H1 (cell line): Measurements from ENCODE around the gene BPIFB2. TPM values are rescaled to one million over a fixed set of nuclear protein-coding genes. Genes with fewer than 3 reads are reported as not detected.

ENCODE experiments used
- CTCF ChIA-PET: fragments of 300-600 bp; sonication (Branson Sonifier 250); formaldehyde crosslinking; loops from one replicate; lab custom pipeline; 2021; ENCODE audit not compliant: partially characterized antibody; lab: Charles Lee
- POLR2A ChIA-PET: fragments of 300-600 bp; sonication (Branson Sonifier 250); formaldehyde crosslinking; loops from one replicate; lab custom pipeline; 2021; ENCODE audit warnings: inconsistent platforms; ENCODE audit not compliant: partially characterized antibody; lab: Charles Lee
- DNase-seq, 2 experiments: peaks; one replicate each; pipeline versions ENCODE4 v3.0.0 to v3.0.0-alpha.2; 2010 to 2022; ENCODE audit warnings: low spot score in 2 of 2, low read depth in 1 of 2, mixed read lengths in 1 of 2
- FAIRE-seq: peaks from 2 replicates; lab custom pipeline; 2011; peaks lifted over from hg19 to GRCh38; lab: Jason Lieb, UNC
- H2AFZ ChIP-seq: 2 replicates; pipeline ENCODE4 v1.8.1; 2012; ENCODE audit warnings: low read length, inconsistent platforms
- H2AK5ac ChIP-seq: 2 replicates; pipeline ENCODE4 v1.6.1; 2013; ENCODE audit warnings: low read depth, low read length
- H2BK120ac ChIP-seq: replicated peaks from 2 replicates; pipeline ENCODE3; 2013; ENCODE audit warnings: low read depth, low read length, inconsistent platforms
- H2BK12ac ChIP-seq: 2 replicates; pipeline ENCODE4 v1.6.1; 2013; ENCODE audit warnings: low read depth, low read length
- H2BK15ac ChIP-seq: 2 replicates; pipeline ENCODE4 v1.6.1; 2013; ENCODE audit warnings: low read length
- H2BK20ac ChIP-seq: 2 replicates; pipeline ENCODE4 v1.6.1; 2013; ENCODE audit warnings: low read length
- H2BK5ac ChIP-seq: 2 replicates; pipeline ENCODE4 v1.6.1; 2013; ENCODE audit warnings: low read depth, low read length
- H3K14ac ChIP-seq: 2 replicates; pipeline ENCODE4 v1.6.1; 2013; ENCODE audit warnings: inconsistent platforms; ENCODE audit not compliant: insufficient read length
- H3K18ac ChIP-seq: 2 replicates; pipeline ENCODE4 v1.6.1; 2013; ENCODE audit warnings: low read length; ENCODE audit errors: extremely low read depth
- H3K23ac ChIP-seq: 2 replicates; pipeline ENCODE4 v1.6.1; 2013; ENCODE audit warnings: inconsistent platforms; ENCODE audit not compliant: insufficient read length
- H3K23me2 ChIP-seq: 2 replicates; pipeline ENCODE4 v1.6.1; 2013; ENCODE audit warnings: low read depth, low read length
- H3K27ac ChIP-seq: 2 replicates; pipeline ENCODE4 v1.6.1; 2011; ENCODE audit warnings: low read depth, low read length, inconsistent platforms
- H3K27me3 ChIP-seq, 4 experiments: replicated peaks in 1 of 4; 1 replicate in 1 of 4; 2 replicates in 3 of 4; pipeline versions ENCODE4 v1.6.1 to v1.8.1; 2011 to 2013; ENCODE audit warnings: low read length in 3 of 4, mild to moderate bottlenecking in 3 of 4, inconsistent platforms in 2 of 4, mixed read lengths in 2 of 4, moderate library complexity in 1 of 4; ENCODE audit not compliant: control insufficient read depth in 3 of 4, insufficient read depth in 3 of 4; ENCODE audit errors: extremely low read depth in 1 of 4
- H3K36me3 ChIP-seq, 4 experiments: 2 replicates each; pipeline versions ENCODE4 v1.6.1 to v1.8.1; 2011 to 2013; ENCODE audit warnings: mild to moderate bottlenecking in 4 of 4, low read length in 3 of 4, moderate library complexity in 2 of 4, control low read depth in 1 of 4, inconsistent platforms in 1 of 4; ENCODE audit not compliant: insufficient read depth in 4 of 4, control insufficient read depth in 2 of 4
- H3K4ac ChIP-seq: replicated peaks from 2 replicates; pipeline ENCODE3; 2013; ENCODE audit warnings: low read length, low read depth, mixed read lengths, inconsistent platforms; ENCODE audit not compliant: insufficient read length
- H3K4me1 ChIP-seq, 4 experiments: replicated peaks in 1 of 4; 1 replicate in 1 of 4; 2 replicates in 3 of 4; pipeline versions ENCODE4 v1.6.1 to v1.8.1; 2011 to 2013; ENCODE audit warnings: low read length in 3 of 4, inconsistent platforms in 2 of 4, mixed read lengths in 1 of 4; ENCODE audit not compliant: insufficient read depth in 4 of 4, control insufficient read depth in 3 of 4
- H3K4me2 ChIP-seq, 2 experiments: 2 replicates each; pipeline versions ENCODE4 v1.6.1 to v1.8.1; 2011 to 2013; ENCODE audit warnings: low read depth in 2 of 2, low read length in 2 of 2, control low read depth in 1 of 2, inconsistent platforms in 1 of 2, mild to moderate bottlenecking in 1 of 2; ENCODE audit not compliant: insufficient read depth in 1 of 2
- H3K4me3 ChIP-seq, 4 experiments: fragments of 200-600, 300-600 bp in 1 of 4; sonication (generic), shearing (Covaris generic), sonication (Bioruptor Twin) in 1 of 4; 2 replicates each; pipeline versions ENCODE4 v1.5.1 to v1.8.1; 2011 to 2016; ENCODE audit warnings: low read length in 4 of 4, low read depth in 3 of 4, control low read depth in 2 of 4, inconsistent platforms in 2 of 4, mild to moderate bottlenecking in 2 of 4, mixed read lengths in 1 of 4, moderate library complexity in 1 of 4; ENCODE audit not compliant: insufficient read depth in 2 of 4; ENCODE audit errors: extremely low read depth in 1 of 4
- H3K56ac ChIP-seq: replicated peaks from 2 replicates; pipeline ENCODE3; 2013; ENCODE audit warnings: low read depth, mild to moderate bottlenecking, mixed read lengths, low read length, inconsistent platforms; ENCODE audit not compliant: insufficient read length
- H3K79me1 ChIP-seq: 2 replicates; pipeline ENCODE4 v1.6.1; 2013; ENCODE audit warnings: low read depth, low read length, control low read depth
- H3K79me2 ChIP-seq, 2 experiments: 2 replicates each; pipeline versions ENCODE4 v1.6.1 to v1.8.1; 2012 to 2013; ENCODE audit warnings: low read length in 2 of 2, mild to moderate bottlenecking in 2 of 2, inconsistent platforms in 1 of 2; ENCODE audit not compliant: insufficient read depth in 2 of 2, control insufficient read depth in 1 of 2
- H3K9ac ChIP-seq, 4 experiments: replicated peaks in 1 of 4; 1 replicate in 1 of 4; 2 replicates in 3 of 4; pipeline versions ENCODE4 v1.6.1 to v1.8.1; 2011 to 2013; ENCODE audit warnings: low read depth in 3 of 4, low read length in 3 of 4, control low read depth in 2 of 4, mild to moderate bottlenecking in 2 of 4, moderate library complexity in 2 of 4, inconsistent platforms in 1 of 4; ENCODE audit errors: extremely low read depth in 1 of 4
- H3K9me3 ChIP-seq, 2 experiments: 2 replicates each; pipeline versions ENCODE4 v1.6.1 to v1.8.1; 2012 to 2013; ENCODE audit warnings: mild to moderate bottlenecking in 2 of 2, moderate library complexity in 2 of 2, control low read depth in 1 of 2, inconsistent platforms in 1 of 2, low read depth in 1 of 2, low read length in 1 of 2, mixed read lengths in 1 of 2; ENCODE audit not compliant: insufficient read depth in 2 of 2
- H4K20me1 ChIP-seq, 2 experiments: replicated peaks in 1 of 2; 2 replicates each; pipeline versions ENCODE3 to v1.8.1; 2011 to 2013; ENCODE audit warnings: inconsistent platforms in 2 of 2, low read length in 2 of 2, mild to moderate bottlenecking in 1 of 2; ENCODE audit not compliant: insufficient read depth in 2 of 2, control insufficient read depth in 1 of 2
- H4K5ac ChIP-seq: 2 replicates; pipeline ENCODE4 v1.6.1; 2013; ENCODE audit warnings: low read length, low read depth, mixed read lengths, inconsistent platforms; ENCODE audit not compliant: insufficient read length
- H4K8ac ChIP-seq: 2 replicates; pipeline ENCODE4 v1.8.0; 2013; ENCODE audit warnings: mild to moderate bottlenecking, moderate library complexity, low read length, inconsistent platforms; ENCODE audit not compliant: insufficient read depth; ENCODE audit errors: extremely low read depth
- H4K91ac ChIP-seq: replicated peaks from 2 replicates; pipeline ENCODE3; 2013; ENCODE audit warnings: low read length, mixed read lengths, inconsistent platforms; ENCODE audit not compliant: insufficient read length
- CHD1 ChIP-seq: IDR thresholded peaks from 2 replicates; pipeline ENCODE4 v1.6.1; 2012; ENCODE audit warnings: low read depth, low read length, improper control_type of control experiment
- EGR1 ChIP-seq: IDR thresholded peaks from 2 replicates; pipeline ENCODE4 v1.6.1; 2011; ENCODE audit warnings: low read depth, low read length, borderline replicate concordance
- HDAC6 ChIP-seq: IDR thresholded peaks from one replicate; pipeline ENCODE4 v1.7.1; 2012; ENCODE audit warnings: low read depth, mild to moderate bottlenecking, inconsistent platforms, low read length, moderate library complexity
- JUND ChIP-seq: IDR thresholded peaks from 2 replicates; pipeline ENCODE4 v1.6.1; 2011; ENCODE audit warnings: mild to moderate bottlenecking, improper control_type of control experiment, low read length
- POLR2AphosphoS5 ChIP-seq: IDR thresholded peaks from 2 replicates; pipeline ENCODE4 v1.6.1; 2011; ENCODE audit warnings: low read depth, low read length
- POU5F1 ChIP-seq: IDR thresholded peaks from 2 replicates; pipeline ENCODE4 v1.6.1; 2011; ENCODE audit warnings: low read depth, mild to moderate bottlenecking, low read length, moderate library complexity
- RAD21 ChIP-seq, 2 experiments: IDR thresholded peaks in 1 of 2; conservative IDR thresholded peaks in 1 of 2; 2 replicates each; pipeline ENCODE4 v1.6.1; 2011; ENCODE audit warnings: low read depth in 2 of 2, low read length in 2 of 2, improper control_type of control experiment in 1 of 2, inconsistent platforms in 1 of 2, mild to moderate bottlenecking in 1 of 2, moderate library complexity in 1 of 2
- RXRA ChIP-seq: IDR thresholded peaks from 2 replicates; pipeline ENCODE4 v1.6.1; 2011; ENCODE audit warnings: low read depth, mild to moderate bottlenecking, low read length, moderate library complexity; ENCODE audit not compliant: insufficient read depth
- SIRT6 ChIP-seq: IDR thresholded peaks from one replicate; pipeline ENCODE4 v1.7.1; 2012; ENCODE audit warnings: low read length, inconsistent platforms
- SUZ12 ChIP-seq: fragments of 200-600 bp; sonication (generic); IDR thresholded peaks from 2 replicates; pipeline ENCODE4 v1.6.1; 2012; ENCODE audit warnings: mild to moderate bottlenecking, inconsistent platforms, low read length, moderate library complexity, mixed read lengths
- ZNF274 ChIP-seq: IDR thresholded peaks from 2 replicates; pipeline ENCODE4 v1.7.0; 2012; ENCODE audit warnings: low read length, borderline replicate concordance; ENCODE audit errors: extremely low read depth
- WGBS, 2 experiments: shearing (Covaris generic) in 1 of 2; methylation state at CpG; one replicate each; pipeline versions ENCODE4 v1.1.6 to v1.1.7; 2013 to 2015; ENCODE audit warnings: low lambda C conversion rate in 2 of 2, mixed read lengths in 2 of 2, inconsistent platforms in 1 of 2, low coverage in 1 of 2, missing lambda C conversion rate in 1 of 2; ENCODE audit not compliant: insufficient replicate concordance in 2 of 2, insufficient coverage in 1 of 2, insufficient read length in 1 of 2; ENCODE audit errors: extremely low coverage in 1 of 2, missing lambda C conversion rate in 1 of 2; 5-methylcytosine and 5-hydroxymethylcytosine counted together
- polyA plus RNA-seq, 7 experiments: library from polyadenylated mRNA; depleted of rRNA in 3 of 7; stranded (reverse) in 5 of 7; unstranded in 2 of 7; fragments of >200 nt in 5 of 7; fragments of 200-250 nt in 2 of 7; gene quantifications; 1 replicate in 5 of 7; 2 replicates in 1 of 7; 4 replicates in 1 of 7; pipeline versions ENCODE4 v1.2.1 to v1.2.3, GENCODE V29; 2011 to 2013; ENCODE audit warnings: missing spikeins in 2 of 7, mixed read lengths in 2 of 7
- total RNA-seq: library from RNA; stranded (reverse); fragmentation: NEBNext Ultra II Directional; extraction: Animal tissue kit (Norgen Biotek cat#: 25700); gene quantifications from 2 replicates; pipeline ENCODE4 v1.2.1, GENCODE V29; 2021

BPIFB2 gene
- total and polyA plus RNA-seq, 2 of the 8 experiments (the other 6 are each of a cell fraction or from before 2014, with no cell fraction given), result not detected

DNA sequence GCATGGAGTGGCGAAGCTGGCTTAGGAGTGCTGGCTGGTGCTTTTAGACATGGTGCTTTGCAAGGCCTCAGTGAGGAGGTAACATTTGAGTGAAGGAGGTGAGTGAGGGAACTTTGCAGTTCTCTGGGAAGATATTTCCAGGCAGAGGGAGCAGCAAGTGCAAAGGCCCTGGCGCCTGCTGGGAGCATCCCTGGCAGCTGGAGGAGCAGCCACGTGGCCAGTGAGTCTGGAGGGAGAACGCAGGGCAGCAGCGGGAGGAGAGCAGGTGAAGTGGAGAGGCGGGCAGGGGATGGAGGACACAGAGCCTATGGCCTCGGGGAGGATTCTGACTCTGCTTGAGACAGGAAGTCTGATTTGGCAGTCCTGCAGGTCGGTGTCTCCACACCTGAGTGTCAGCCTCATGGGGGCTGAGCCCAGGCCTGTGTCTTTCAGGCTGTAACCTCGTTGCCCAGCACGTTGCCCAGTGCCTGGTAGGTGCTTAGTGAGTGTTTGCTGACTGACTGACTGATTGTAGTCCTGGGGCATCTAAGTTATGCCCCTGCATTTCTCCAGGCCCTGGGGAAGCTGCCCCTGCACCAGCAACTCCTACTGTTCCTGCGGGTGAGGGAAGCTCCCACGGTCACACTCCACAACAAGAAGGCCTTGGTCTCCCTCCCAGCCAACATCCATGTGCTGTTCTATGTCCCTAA, 60.9 kb downstream of the BPIFB2 start:
- Histone ChIP-seq H4K91ac (no peak overlapping the region), H4K8ac (no peak overlapping the region), H2AFZ (no peak overlapping the region), H3K4me3 (no peak overlapping the region), H4K20me1 (no peaks in the 10 kb centered on the region), H3K4ac (no peak overlapping the region), H2BK20ac (no peak overlapping the region), H4K5ac (no peak overlapping the region), H3K4me1 (no peaks in the 10 kb centered on the region), H3K9ac (no peak overlapping the region), H3K79me1 (no peaks in the 10 kb centered on the region), H2BK12ac (no peak overlapping the region), H3K14ac (no peak overlapping the region), H3K56ac (no peak overlapping the region), H2BK5ac (no peak overlapping the region), H3K27ac (no peak overlapping the region), H3K23ac (no peak overlapping the region), H3K23me2 (no peaks in the 10 kb centered on the region), H3K9me3 (no peaks in the 10 kb centered on the region), H3K4me2 (no peak overlapping the region), H2BK120ac (no peak overlapping the region), H2BK15ac (no peak overlapping the region), H2AK5ac (no peak overlapping the region), H3K18ac (no peak overlapping the region), H3K27me3 (no peaks in the 10 kb centered on the region), H3K36me3 (no peaks in the 10 kb centered on the region), H3K79me2 (no peaks in the 10 kb centered on the region)
- TF ChIP-seq HDAC6 (no peak), RXRA (no peak), CHD1 (no peak), EGR1 (no peak), SUZ12 (no peak), SIRT6 (no peak), ZNF274 (no peak), POLR2AphosphoS5 (no peak), POU5F1 (no peak), RAD21 (IDR thresholded peaks at IDR 0.05 in 1 of 2, conservative IDR thresholded peaks at IDR 0.05 in 1 of 2; ENCODE audit: low read depth in 2 of 2, low read length in 2 of 2) (no peak), JUND (no peak)
- POLR2A ChIA-PET, result interaction anchor here (1.1 kb wide), 1 partner anchor 305 kb away, joined by 3 read pairs; no protein-coding TSS in a partner anchor
- WGBS, 2 experiments, result 88% methylated on average over 12 of the region's 12 CpGs; no CpG with 5 or more reads in 1 of the 2 experiments
- FAIRE-seq (no peak), DNase-seq (no peak)
- CTCF ChIA-PET, result interaction anchor here (0.6 to 3.0 kb wide), 4 partner anchors 16 to 309 kb away, joined by 3 to 10 read pairs (median 3); no protein-coding TSS in a partner anchor
